ENCODE results near the gene UBA5.
A peak's percentile ranks its signal among the peaks of the same experiment; 100 is the strongest.

UBA5 gene

DNA sequence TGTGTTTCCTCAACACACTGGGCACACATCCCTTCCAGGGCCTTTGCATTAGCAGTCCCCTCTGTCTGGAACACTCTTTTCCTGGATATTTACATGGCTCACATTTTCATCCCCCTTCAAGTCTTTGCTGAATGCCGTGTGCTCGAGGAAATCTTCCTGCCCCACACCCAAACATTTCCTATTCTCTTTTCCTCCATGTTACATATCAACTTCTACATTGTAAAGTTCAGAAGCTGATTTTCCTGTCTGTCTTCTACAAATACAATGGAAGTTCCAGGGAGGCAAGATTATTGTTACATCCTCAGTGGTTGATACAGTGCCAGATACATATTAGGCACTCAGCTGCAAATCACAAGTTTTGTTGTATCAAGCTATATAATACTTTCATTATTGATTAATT lies 4.7 kb upstream of the UBA5 start:
- H3K9me3 ChIP-seq (ENCODE audit: severe bottlenecking): no peaks in the 10 kb centered on the region
- no peak for TF ChIP-seq CTCF (IDR thresholded peaks at IDR 0.05; ENCODE audit: poor library complexity, severe bottlenecking)
- ATAC-seq (ENCODE audit: low read depth) (no peak), DNase-seq (ENCODE audit: low spot score) (no peak)
- no peaks in the 10 kb centered on the region for H3K27me3 ChIP-seq (ENCODE audit: insufficient read depth, poor library complexity, severe bottlenecking)
- no peaks in the 10 kb centered on the region for H3K36me3 ChIP-seq (ENCODE audit: low read depth)
- no peak overlapping the region for H3K27ac ChIP-seq (ENCODE audit: poor library complexity, severe bottlenecking)
- H3K4me1 ChIP-seq (ENCODE audit: insufficient read depth, poor library complexity, severe bottlenecking): peaks cover 8% of the 10 kb centered on the region
- H3K4me3 ChIP-seq (ENCODE audit: severe bottlenecking): no peak overlapping the region

GRCh38 chr3:132657869-132658747 lies 2.0 kb upstream of the UBA5 start:
- Histone ChIP-seq H3K9me3 (ENCODE audit: severe bottlenecking) (no peaks in the 10 kb centered on the region), H3K36me3 (ENCODE audit: low read depth) (peaks cover 9% of the 10 kb centered on the region; the same call in 1 of the 2 replicates), H3K4me3 (ENCODE audit: severe bottlenecking) (peak overlapping the region; percentile 98), H3K4me1 (ENCODE audit: insufficient read depth, poor library complexity, severe bottlenecking) (peaks cover 15% of the 10 kb centered on the region), H3K27me3 (ENCODE audit: insufficient read depth, poor library complexity, severe bottlenecking) (no peaks in the 10 kb centered on the region), H3K27ac (ENCODE audit: poor library complexity, severe bottlenecking) (peak overlapping the region; percentile 71)
- no peak for DNase-seq (ENCODE audit: low spot score)
- ATAC-seq (ENCODE audit: low read depth): no peak
- TF ChIP-seq CTCF (IDR thresholded peaks at IDR 0.05; ENCODE audit: poor library complexity, severe bottlenecking): no peak

DNA sequence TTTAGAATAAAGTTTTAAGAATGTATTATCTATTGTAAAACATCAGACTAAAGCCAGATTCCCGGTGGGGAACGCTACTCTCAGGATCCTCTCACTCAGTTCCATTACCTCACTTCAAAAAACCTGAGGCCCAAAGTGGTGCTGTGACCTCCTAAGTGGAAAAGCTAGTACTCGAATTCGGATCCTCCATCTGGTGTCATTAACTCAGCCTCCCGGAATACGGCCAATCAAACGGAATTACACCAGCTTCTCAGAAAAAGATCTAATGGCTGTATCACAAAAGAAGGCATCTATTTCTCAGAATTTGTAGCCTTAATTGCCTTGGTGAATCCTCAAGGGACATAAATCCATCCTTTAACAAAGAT lies 1.1 kb upstream of the UBA5 start:
- Histone ChIP-seq H3K36me3 (ENCODE audit: low read depth) (peaks cover 9% of the 10 kb centered on the region; the same call in 1 of the 2 replicates), H3K27me3 (ENCODE audit: insufficient read depth, poor library complexity, severe bottlenecking) (no peaks in the 10 kb centered on the region), H3K9me3 (ENCODE audit: severe bottlenecking) (no peaks in the 10 kb centered on the region), H3K4me1 (ENCODE audit: insufficient read depth, poor library complexity, severe bottlenecking) (peaks cover 15% of the 10 kb centered on the region), H3K27ac (ENCODE audit: poor library complexity, severe bottlenecking) (peak overlapping the region; percentile 71), H3K4me3 (ENCODE audit: severe bottlenecking) (peak overlapping the region; percentile 98)
- no peak for DNase-seq (ENCODE audit: low spot score)
- peak; percentile 1; the same call in 1 of the 3 replicates for ATAC-seq (ENCODE audit: low read depth)
- TF ChIP-seq CTCF (IDR thresholded peaks at IDR 0.05; ENCODE audit: poor library complexity, severe bottlenecking): no peak

GRCh38 chr3:132659365-132660051 lies 621 bp upstream of the UBA5 start, which contains the start of gene ACAD11:
ACAD11 (minus strand) TSS chr3:132659809; CDS start chr3:132659751, 58 bp downstream.
- Histone ChIP-seq H3K4me3 (ENCODE audit: severe bottlenecking) (peak within 1 kb of the TSS; percentile 98), H3K9me3 (ENCODE audit: severe bottlenecking) (no peaks in the 10 kb centered on the region)
- DNase-seq (ENCODE audit: low spot score): peak; percentile 69

More at GRCh38 chr3:132659365-132660051, 621 bp upstream of the UBA5 start, which contains the start of gene ACAD11:
- Histone ChIP-seq H3K27me3 (ENCODE audit: insufficient read depth, poor library complexity, severe bottlenecking) (no peaks in the 10 kb centered on the region), H3K4me1 (ENCODE audit: insufficient read depth, poor library complexity, severe bottlenecking) (peaks cover 15% of the 10 kb centered on the region), H3K36me3 (ENCODE audit: low read depth) (peaks cover 9% of the 10 kb centered on the region; the same call in 1 of the 2 replicates), H3K27ac (ENCODE audit: poor library complexity, severe bottlenecking) (peak within 1 kb of the TSS; percentile 71)
- TF ChIP-seq CTCF (IDR thresholded peaks at IDR 0.05; ENCODE audit: poor library complexity, severe bottlenecking): peak; percentile 69
- ATAC-seq (ENCODE audit: low read depth): peak; percentile 75

Measured in RWPE2 (cell line).